Measurements from ENCODE around the gene HSDL1. TPM values are rescaled to one million over a fixed set of nuclear protein-coding genes. Genes with fewer than 3 reads are reported as not detected.
"Not testable (repeated sequence)": the region's sequence is repeated elsewhere in the genome, so short reads cannot be mapped to it uniquely, and the experiment has no call there.

Gene HSDL1
- total RNA-seq, 1 experiment from 2014 or later, result 34.2 TPM

DNA sequence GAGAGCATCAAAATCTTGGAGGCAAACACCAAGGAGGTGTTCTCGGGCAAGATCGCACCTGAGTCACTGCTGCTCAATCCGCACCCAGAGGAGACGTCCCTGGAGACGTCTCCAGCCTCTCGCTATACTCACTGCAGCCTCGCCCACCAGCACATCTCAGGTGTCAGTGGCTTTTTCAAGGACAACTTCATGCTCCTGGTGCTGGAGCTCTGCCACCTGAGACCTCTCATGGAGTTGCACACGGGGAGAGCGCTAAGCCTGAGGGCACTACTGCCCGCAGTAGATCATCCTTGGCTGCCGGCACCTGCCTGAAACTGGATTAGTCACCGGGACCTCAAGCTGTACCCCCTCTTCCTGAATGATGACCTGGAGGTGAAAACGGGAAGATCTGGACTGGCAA, 25.6 kb downstream of the HSDL1 start:
- no peak overlapping the region for H4K91ac ChIP-seq (ENCODE audit: insufficient read length, low read depth, low read length)
- Mint-ChIP-seq H3K27me3 (ENCODE audit: low read depth) (no peaks in the 10 kb centered on the region), H3K4me3 (no peak overlapping the region), H3K4me1 (peaks cover 11 to 12% of the 10 kb centered on the region in 2 experiments), H3K36me3 (ENCODE audit: insufficient read depth in 1 of 3, low read depth in 3 of 3) (peaks cover 2 to 20% (median 19%) of the 10 kb centered on the region in 3 experiments; a peak in 5 of 7 replicates), H3K9me3 (no peaks in the 10 kb centered on the region), H3K27ac (no peak overlapping the region)
- no peak overlapping the region for H3K27ac ChIP-seq (ENCODE audit: insufficient read length, low read depth, low read length)
- WGBS (ENCODE audit: extremely low coverage, insufficient read length, low lambda C conversion rate), result no CpG with 5 or more reads among the region's 13 CpGs
- no peak overlapping the region for H3K9ac ChIP-seq (ENCODE audit: extremely low read depth, insufficient read length, low read length)
- H3K4me2 ChIP-seq (ENCODE audit: insufficient read depth, insufficient read length, low read length), result no peak overlapping the region
- no peak overlapping the region for H2BK15ac ChIP-seq (ENCODE audit: low read depth, low read length)
- no peak overlapping the region for H3K4ac ChIP-seq (ENCODE audit: low read depth, low read length)
- peaks cover 6% of the 10 kb centered on the region; the same call in 1 of the 2 replicates for H3K79me2 ChIP-seq (ENCODE audit: insufficient read depth, low read length)
- H3K27me3 ChIP-seq (ENCODE audit: insufficient read depth, low read length), result no peaks in the 10 kb centered on the region
- no peaks in the 10 kb centered on the region for H3K79me1 ChIP-seq (ENCODE audit: insufficient read depth, low read depth, low read length, poor library complexity, severe bottlenecking)
- H3K23me2 ChIP-seq (ENCODE audit: insufficient read length, low read depth, low read length, poor library complexity, severe bottlenecking), result peaks cover 10% of the 10 kb centered on the region
- H2BK12ac ChIP-seq (ENCODE audit: insufficient read length, low read depth, low read length), result no peak overlapping the region
- no peak overlapping the region for H4K8ac ChIP-seq (replicated peaks; ENCODE audit: insufficient read length, low read depth, low read length)
- no peak for DNase-seq
- H2AK5ac ChIP-seq (ENCODE audit: insufficient read length, low read length), result no peak overlapping the region
- no peak overlapping the region for H2AFZ ChIP-seq (ENCODE audit: low read length)
- TF ChIP-seq, protein P1, sequence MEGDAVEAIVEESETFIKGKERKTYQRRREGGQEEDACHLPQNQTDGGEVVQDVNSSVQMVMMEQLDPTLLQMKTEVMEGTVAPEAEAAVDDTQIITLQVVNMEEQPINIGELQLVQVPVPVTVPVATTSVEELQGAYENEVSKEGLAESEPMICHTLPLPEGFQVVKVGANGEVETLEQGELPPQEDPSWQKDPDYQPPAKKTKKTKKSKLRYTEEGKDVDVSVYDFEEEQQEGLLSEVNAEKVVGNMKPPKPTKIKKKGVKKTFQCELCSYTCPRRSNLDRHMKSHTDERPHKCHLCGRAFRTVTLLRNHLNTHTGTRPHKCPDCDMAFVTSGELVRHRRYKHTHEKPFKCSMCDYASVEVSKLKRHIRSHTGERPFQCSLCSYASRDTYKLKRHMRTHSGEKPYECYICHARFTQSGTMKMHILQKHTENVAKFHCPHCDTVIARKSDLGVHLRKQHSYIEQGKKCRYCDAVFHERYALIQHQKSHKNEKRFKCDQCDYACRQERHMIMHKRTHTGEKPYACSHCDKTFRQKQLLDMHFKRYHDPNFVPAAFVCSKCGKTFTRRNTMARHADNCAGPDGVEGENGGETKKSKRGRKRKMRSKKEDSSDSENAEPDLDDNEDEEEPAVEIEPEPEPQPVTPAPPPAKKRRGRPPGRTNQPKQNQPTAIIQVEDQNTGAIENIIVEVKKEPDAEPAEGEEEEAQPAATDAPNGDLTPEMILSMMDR (conservative IDR thresholded peaks at IDR 0.05), result no peak
- no peak overlapping the region for H4K5ac ChIP-seq (ENCODE audit: insufficient read length, low read depth, low read length)
- no peaks in the 10 kb centered on the region for H3K9me3 ChIP-seq (ENCODE audit: control insufficient read depth, low read depth, low read length)
- no peak overlapping the region; the same call in 1 of the 2 replicates for H3K14ac ChIP-seq (ENCODE audit: insufficient read depth, low read length)
- H3K18ac ChIP-seq (ENCODE audit: insufficient read length, low read depth, low read length), result no peak overlapping the region
- no peak overlapping the region for H2BK120ac ChIP-seq (ENCODE audit: low read depth, low read length, poor library complexity, severe bottlenecking)
- H2BK20ac ChIP-seq (ENCODE audit: low read depth, low read length, poor library complexity, severe bottlenecking), result no peak overlapping the region
- no peaks in the 10 kb centered on the region for H4K20me1 ChIP-seq (ENCODE audit: control insufficient read depth, insufficient read depth, insufficient read length)
- H3K4me1 ChIP-seq (ENCODE audit: insufficient read depth, low read length), result no peaks in the 10 kb centered on the region; the same call in 1 of the 2 replicates
- H3K56ac ChIP-seq (ENCODE audit: insufficient read length, low read depth, low read length), result no peak overlapping the region
- H2BK5ac ChIP-seq (ENCODE audit: insufficient read length, low read length), result no peak overlapping the region
- H3T11ph ChIP-seq (ENCODE audit: low read length), result no peak overlapping the region
- no peak overlapping the region for H3K23ac ChIP-seq (ENCODE audit: insufficient read length, low read depth, low read length)

DNA sequence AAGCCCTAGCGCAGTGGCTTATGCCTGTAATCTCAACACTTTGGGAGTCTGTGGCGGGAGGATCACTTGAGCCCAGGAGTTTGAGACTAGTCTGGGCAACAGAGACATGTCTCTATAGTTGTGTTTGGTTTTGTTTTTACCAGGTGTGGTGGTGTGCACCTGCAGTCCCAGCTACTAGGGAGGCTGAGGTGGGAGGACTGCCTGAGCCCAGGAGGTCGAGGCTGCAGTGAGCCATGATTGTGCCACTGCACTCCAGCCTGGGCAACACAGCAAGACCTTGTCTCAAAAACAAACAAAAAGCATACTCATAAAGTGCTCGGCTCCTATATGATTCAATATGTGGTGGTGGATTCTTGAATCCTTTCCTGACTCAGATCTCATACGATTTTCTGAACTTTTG, 26.7 kb downstream of the HSDL1 start:
- H3K27me3 ChIP-seq (ENCODE audit: insufficient read depth, low read length); H4K5ac ChIP-seq (ENCODE audit: insufficient read length, low read depth, low read length); H2BK12ac ChIP-seq (ENCODE audit: insufficient read length, low read depth, low read length); H3K27ac ChIP-seq (ENCODE audit: insufficient read length, low read depth, low read length); H3K27me3 Mint-ChIP-seq (ENCODE audit: low read depth); H4K8ac ChIP-seq (replicated peaks; ENCODE audit: insufficient read length, low read depth, low read length); H2BK5ac ChIP-seq (ENCODE audit: insufficient read length, low read length); H3K79me1 ChIP-seq (ENCODE audit: insufficient read depth, low read depth, low read length, poor library complexity, severe bottlenecking); H3K4me1 ChIP-seq (ENCODE audit: insufficient read depth, low read length); H2BK20ac ChIP-seq (ENCODE audit: low read depth, low read length, poor library complexity, severe bottlenecking); H3K56ac ChIP-seq (ENCODE audit: insufficient read length, low read depth, low read length); H2AFZ ChIP-seq (ENCODE audit: low read length); H3K18ac ChIP-seq (ENCODE audit: insufficient read length, low read depth, low read length); H3K9ac ChIP-seq (ENCODE audit: extremely low read depth, insufficient read length, low read length); H4K20me1 ChIP-seq (ENCODE audit: control insufficient read depth, insufficient read depth, insufficient read length); H2BK15ac ChIP-seq (ENCODE audit: low read depth, low read length); H3K23me2 ChIP-seq (ENCODE audit: insufficient read length, low read depth, low read length, poor library complexity, severe bottlenecking); H3T11ph ChIP-seq (ENCODE audit: low read length); H4K91ac ChIP-seq (ENCODE audit: insufficient read length, low read depth, low read length); DNase-seq; H3K14ac ChIP-seq (ENCODE audit: insufficient read depth, low read length); H3K9me3 ChIP-seq (ENCODE audit: control insufficient read depth, low read depth, low read length); H3K23ac ChIP-seq (ENCODE audit: insufficient read length, low read depth, low read length); H2AK5ac ChIP-seq (ENCODE audit: insufficient read length, low read length); H2BK120ac ChIP-seq (ENCODE audit: low read depth, low read length, poor library complexity, severe bottlenecking); H3K27ac Mint-ChIP-seq; H3K4ac ChIP-seq (ENCODE audit: low read depth, low read length); H3K4me2 ChIP-seq (ENCODE audit: insufficient read depth, insufficient read length, low read length); H3K9me3 Mint-ChIP-seq: not testable (repeated sequence)
- H3K79me2 ChIP-seq (ENCODE audit: insufficient read depth, low read length), result peaks cover 12% of the 10 kb centered on the region; the same call in 1 of the 2 replicates
- Mint-ChIP-seq H3K4me1 (peaks cover 11 to 12% of the 10 kb centered on the region in 2 experiments), H3K36me3 (ENCODE audit: insufficient read depth in 1 of 3, low read depth in 3 of 3) (peaks cover 2 to 14% (median 13%) of the 10 kb centered on the region in 3 experiments; a peak in 5 of 7 replicates), H3K4me3 (peak overlapping the region; percentile 41 to 68)
- no CpG with 5 or more reads among the region's 5 CpGs for WGBS (ENCODE audit: extremely low coverage, insufficient read length, low lambda C conversion rate)

All from H9 (cell line).